GM10248 (cell line): ENCODE data around the gene DOC2B.
"Not testable (repeated sequence)": the region's sequence is repeated elsewhere in the genome, so short reads cannot be mapped to it uniquely, and the experiment has no call there.

Experiments
- CTCF ChIA-PET: fragments of 300-600 bp; sonication (Branson Sonifier 250); formaldehyde crosslinking; extraction: SDS; loops from one replicate; lab custom pipeline; 2021; ENCODE audit warnings: antibody characterized with exemption; lab: Yijun Ruan, JAX
- POLR2A ChIA-PET: fragments of 350-650 bp; sonication (Branson Sonifier 250); formaldehyde crosslinking; extraction: SDS; loops from one replicate; lab custom pipeline; 2020; ENCODE audit warnings: antibody characterized with exemption; lab: Yijun Ruan, JAX
- DNase-seq: peaks from one replicate; pipeline ENCODE4 v3.0.0; 2012; ENCODE audit errors: extremely low spot score
- CTCF ChIP-seq: IDR thresholded peaks from 2 replicates; pipeline ENCODE4 v1.5.1; 2012; ENCODE audit warnings: mild to moderate bottlenecking, low read depth; ENCODE audit errors: extremely low read depth, missing control alignments, control extremely low read depth

The DOC2B gene

DNA sequence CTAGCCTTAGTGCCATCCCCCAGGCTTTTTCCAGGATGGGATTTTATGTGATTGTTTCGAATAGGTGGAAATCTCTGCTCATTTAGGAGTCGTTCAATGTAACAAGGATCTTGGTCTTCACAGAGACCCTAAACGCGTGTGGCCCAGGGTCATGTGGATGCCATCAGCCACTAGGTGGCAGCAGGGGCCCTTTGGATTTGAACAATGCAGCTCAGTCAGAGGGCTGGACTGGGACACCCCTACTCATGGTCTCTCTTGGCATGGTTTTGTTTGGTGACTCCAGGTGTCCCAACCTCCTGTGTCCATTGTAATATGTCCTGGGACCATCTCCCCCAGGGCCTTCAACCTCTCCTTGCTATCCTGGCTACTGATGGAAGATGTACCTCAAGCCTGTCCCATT, 44.9 kb downstream of the DOC2B start:
- DNase-seq, CTCF ChIA-PET, POLR2A ChIA-PET: not testable (repeated sequence)
- TF ChIP-seq CTCF: peak; percentile 71

DNA sequence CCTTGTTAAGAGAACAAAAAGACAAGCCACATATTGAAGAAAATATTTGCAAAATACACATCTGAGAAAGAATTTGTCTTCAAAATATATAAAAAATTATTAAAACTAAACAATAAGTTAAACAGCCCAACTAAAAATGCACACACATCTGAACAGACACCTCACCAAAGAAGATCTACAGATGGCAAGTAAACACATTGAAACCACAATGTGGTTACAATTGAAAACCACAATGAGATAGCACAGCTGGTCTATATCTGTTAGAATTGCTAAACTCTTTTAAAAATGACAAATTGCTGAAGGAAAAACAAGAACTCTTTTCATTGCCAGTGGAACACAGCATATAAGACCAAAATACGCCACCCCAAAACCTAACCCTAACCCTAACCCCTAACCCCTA, 45.6 kb downstream of the DOC2B start:
- CTCF ChIA-PET, DNase-seq, POLR2A ChIA-PET: not testable (repeated sequence)

- DNase-seq, POLR2A ChIA-PET, CTCF ChIA-PET: not testable (repeated sequence)
Measured at GRCh38 chr17:135022-135421, 46.4 kb downstream of the DOC2B start.

DNA sequence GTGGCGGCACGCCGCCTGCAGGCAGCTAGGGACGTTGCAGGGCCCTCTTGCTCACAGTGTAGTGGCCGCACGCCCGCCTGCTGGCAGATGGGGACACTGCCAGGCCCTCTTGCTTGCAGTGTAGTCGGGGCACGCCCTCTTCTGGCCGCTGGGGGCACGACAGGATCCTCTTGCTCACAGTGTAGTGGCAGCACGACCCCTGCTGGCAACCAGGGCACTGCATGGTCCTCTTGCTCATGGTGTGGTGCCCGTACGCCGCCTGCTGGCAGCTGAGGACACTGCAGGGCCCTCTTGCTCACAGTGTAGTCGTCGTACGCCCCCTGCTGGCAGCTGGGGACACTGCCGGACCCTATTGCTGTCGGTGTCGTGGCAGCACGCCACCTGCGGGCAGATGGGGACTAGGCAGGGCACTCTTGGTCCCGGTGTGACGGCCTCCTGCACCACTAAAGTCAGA, 47.1 kb downstream of the DOC2B start:
- CTCF ChIA-PET, DNase-seq, POLR2A ChIA-PET: not testable (repeated sequence)

GRCh38 chr17:133932-134331, 47.5 kb downstream of the DOC2B start:
- POLR2A ChIA-PET, CTCF ChIA-PET, DNase-seq: not testable (repeated sequence)

DNA sequence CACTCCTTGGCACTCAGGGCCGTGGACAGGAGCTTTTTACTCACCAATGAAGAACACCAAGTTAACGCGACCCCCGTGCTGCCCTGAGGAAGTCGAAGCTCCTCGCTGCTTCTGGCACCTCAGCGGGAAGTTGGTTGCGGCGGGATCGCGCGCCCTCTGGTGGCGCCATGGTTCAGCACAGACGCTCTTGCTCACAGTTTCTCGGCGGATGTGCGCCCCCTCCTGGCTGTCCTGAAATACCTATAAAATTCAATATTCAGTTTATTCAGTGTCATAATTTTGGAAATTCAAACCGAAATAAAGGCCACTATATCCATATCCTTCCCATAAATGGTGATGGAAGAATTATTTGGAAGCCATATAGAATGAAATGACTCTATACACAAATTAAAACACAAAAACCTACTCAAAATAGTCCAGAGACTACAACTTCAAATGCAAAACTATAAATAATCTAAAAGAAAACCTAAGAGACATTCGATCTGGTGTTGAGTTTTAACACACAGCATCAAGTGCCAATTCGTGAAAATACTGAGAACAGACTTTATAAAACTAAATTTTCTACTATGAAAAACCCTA, 63.0 kb downstream of the DOC2B start:
- CTCF ChIA-PET, DNase-seq, POLR2A ChIA-PET: not testable (repeated sequence)

DNA sequence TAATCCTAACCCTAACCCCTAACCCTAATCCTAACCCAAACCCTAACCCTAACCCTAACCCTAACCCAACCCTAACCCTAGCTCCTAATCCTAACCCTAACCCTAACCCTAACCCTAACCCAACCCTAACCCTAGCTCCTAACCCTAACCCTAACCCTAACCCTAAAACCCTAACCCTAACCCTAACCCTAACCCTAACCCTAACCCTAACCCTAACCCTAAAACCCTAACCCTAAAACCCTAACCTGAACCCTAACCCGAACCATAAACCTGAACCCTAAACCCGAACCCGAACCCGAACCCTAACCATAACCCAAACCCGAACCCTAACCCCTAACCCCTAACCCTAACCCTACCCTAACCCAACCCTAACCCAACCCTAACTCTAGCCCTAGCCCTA, 68.3 kb downstream of the DOC2B start:
- CTCF ChIA-PET, POLR2A ChIA-PET, DNase-seq: not testable (repeated sequence)
